Activated CD8-positive, alpha-beta T cell treated with anti-CD3 and anti-CD28 coated beads for 36 hours (primary cell): ENCODE results near the gene GNAS. TPM values are rescaled to one million over a fixed set of nuclear protein-coding genes. Genes with fewer than 3 reads are reported as not detected.
A peak's percentile ranks its signal among the peaks of the same experiment; 100 is the strongest.

Experiments used
- ATAC-seq: fragments of 200-7000 bp; cut with Tn5 transposase; one replicate; pipeline ENCODE4 v1.10.0; 2021; ENCODE audit warnings: mild to moderate bottlenecking, moderate library complexity
- CTCF ChIA-PET: fragments of 350-600 bp; sonication (Branson Sonifier 250); formaldehyde crosslinking; loops from one replicate; lab custom pipeline; 2021; ENCODE audit warnings: antibody characterized with exemption; lab: Charles Lee
- POLR2A ChIA-PET: fragments of 350-600 bp; sonication (Branson Sonifier 250); formaldehyde crosslinking; loops from one replicate; lab custom pipeline; 2021; ENCODE audit warnings: antibody characterized with exemption; lab: Charles Lee
- DNase-seq: peaks from one replicate; pipeline ENCODE4 v3.0.0-alpha.2; 2020
- H3K27ac Mint-ChIP-seq: one replicate; pipeline ENCODE4 v1.8.0; 2021; ENCODE audit warnings: mild to moderate bottlenecking, mixed read lengths
- H3K27me3 Mint-ChIP-seq: one replicate; pipeline ENCODE4 v1.8.0; 2021; ENCODE audit warnings: mixed read lengths
- H3K36me3 Mint-ChIP-seq: one replicate; pipeline ENCODE4 v1.8.0; 2021; ENCODE audit warnings: low read depth, mixed read lengths
- H3K4me1 Mint-ChIP-seq: one replicate; pipeline ENCODE4 v1.8.0; 2021; ENCODE audit warnings: low read depth, mixed read lengths
- H3K4me3 Mint-ChIP-seq: one replicate; pipeline ENCODE4 v1.8.0; 2021; ENCODE audit warnings: mild to moderate bottlenecking, moderate library complexity, mixed read lengths
- H3K9me3 Mint-ChIP-seq: one replicate; pipeline ENCODE4 v1.8.0; 2021; ENCODE audit warnings: mixed read lengths
- intact Hi-C: fragments of 100-400 bp; cut with micrococcal nuclease; formaldehyde crosslinking; loops from one replicate; pipeline ENCODE4 v1.10.0; 2022
- total RNA-seq, 2 experiments: library from RNA; stranded (reverse); gene quantifications; one replicate each; pipeline ENCODE4 v1.2.3, GENCODE V29; 2021
- TF ChIP-seq, protein P1 (sequence below): fragments of 200-600 bp; IDR thresholded peaks from one replicate; pipeline ENCODE4 v1.8.0; 2022; ENCODE audit warnings: antibody characterized with exemption, mild to moderate bottlenecking

Gene GNAS
- total RNA-seq, 2 experiments from 2014 or later: 703 to 723 TPM

DNA sequence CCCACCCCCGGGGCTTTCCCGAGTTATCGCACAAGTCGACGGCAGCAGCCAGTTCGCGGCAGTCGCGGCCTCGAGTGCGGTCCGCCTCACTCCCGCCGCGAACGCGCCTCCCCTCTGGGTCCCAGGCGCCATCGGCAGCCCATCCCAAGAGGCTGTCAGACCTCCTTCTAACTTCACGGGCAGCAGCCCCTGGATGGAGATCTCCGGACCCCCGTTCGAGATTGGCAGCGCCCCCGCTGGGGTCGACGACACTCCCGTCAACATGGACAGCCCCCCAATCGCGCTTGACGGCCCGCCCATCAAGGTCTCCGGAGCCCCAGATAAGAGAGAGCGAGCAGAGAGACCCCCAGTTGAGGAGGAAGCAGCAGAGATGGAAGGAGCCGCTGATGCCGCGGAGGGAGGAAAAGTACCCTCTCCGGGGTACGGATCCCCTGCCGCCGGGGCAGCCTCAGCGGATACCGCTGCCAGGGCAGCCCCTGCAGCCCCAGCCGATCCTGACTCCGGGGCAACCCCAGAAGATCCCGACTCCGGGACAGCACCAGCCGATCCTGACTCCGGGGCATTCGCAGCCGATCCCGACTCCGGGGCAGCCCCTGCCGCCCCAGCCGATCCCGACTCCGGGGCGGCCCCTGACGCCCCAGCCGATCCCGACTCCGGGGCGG is 1.6 kb downstream of the GNAS start:
- H3K27ac Mint-ChIP-seq: no peak overlapping the region

DNA sequence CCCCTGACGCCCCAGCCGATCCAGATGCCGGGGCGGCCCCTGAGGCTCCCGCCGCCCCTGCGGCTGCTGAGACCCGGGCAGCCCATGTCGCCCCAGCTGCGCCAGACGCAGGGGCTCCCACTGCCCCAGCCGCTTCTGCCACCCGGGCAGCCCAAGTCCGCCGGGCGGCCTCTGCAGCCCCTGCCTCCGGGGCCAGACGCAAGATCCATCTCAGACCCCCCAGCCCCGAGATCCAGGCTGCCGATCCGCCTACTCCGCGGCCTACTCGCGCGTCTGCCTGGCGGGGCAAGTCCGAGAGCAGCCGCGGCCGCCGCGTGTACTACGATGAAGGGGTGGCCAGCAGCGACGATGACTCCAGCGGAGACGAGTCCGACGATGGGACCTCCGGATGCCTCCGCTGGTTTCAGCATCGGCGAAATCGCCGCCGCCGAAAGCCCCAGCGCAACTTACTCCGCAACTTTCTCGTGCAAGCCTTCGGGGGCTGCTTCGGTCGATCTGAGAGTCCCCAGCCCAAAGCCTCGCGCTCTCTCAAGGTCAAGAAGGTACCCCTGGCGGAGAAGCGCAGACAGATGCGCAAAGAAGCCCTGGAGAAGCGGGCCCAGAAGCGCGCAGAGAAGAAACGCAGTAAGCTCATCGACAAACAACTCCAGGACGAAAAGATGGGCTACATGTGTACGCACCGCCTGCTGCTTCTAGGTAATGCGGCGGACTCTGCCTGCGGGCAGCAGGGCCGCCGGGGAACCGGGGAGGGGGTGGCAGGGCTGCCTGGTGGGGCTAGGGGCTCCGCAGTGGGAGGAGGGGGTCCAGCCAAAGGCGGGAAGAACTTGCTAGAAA is 2.3 kb downstream of the GNAS start:
- no peak for ATAC-seq
- Mint-ChIP-seq H3K27ac (no peak overlapping the region), H3K27me3 (peaks cover 37% of the 10 kb centered on the region), H3K4me3 (peak overlapping the region; percentile 21), H3K36me3 (no peaks in the 10 kb centered on the region), H3K4me1 (peaks cover 11% of the 10 kb centered on the region), H3K9me3 (no peaks in the 10 kb centered on the region)
- intact Hi-C loops: no loop called here
- ChIA-PET CTCF (no interaction called here), POLR2A (no interaction called here)
- no peak for DNase-seq
- TF ChIP-seq, protein P1, sequence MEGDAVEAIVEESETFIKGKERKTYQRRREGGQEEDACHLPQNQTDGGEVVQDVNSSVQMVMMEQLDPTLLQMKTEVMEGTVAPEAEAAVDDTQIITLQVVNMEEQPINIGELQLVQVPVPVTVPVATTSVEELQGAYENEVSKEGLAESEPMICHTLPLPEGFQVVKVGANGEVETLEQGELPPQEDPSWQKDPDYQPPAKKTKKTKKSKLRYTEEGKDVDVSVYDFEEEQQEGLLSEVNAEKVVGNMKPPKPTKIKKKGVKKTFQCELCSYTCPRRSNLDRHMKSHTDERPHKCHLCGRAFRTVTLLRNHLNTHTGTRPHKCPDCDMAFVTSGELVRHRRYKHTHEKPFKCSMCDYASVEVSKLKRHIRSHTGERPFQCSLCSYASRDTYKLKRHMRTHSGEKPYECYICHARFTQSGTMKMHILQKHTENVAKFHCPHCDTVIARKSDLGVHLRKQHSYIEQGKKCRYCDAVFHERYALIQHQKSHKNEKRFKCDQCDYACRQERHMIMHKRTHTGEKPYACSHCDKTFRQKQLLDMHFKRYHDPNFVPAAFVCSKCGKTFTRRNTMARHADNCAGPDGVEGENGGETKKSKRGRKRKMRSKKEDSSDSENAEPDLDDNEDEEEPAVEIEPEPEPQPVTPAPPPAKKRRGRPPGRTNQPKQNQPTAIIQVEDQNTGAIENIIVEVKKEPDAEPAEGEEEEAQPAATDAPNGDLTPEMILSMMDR: no peak

More for the DNA sequence above, 1.6 kb downstream of the GNAS start:
- Mint-ChIP-seq H3K9me3 (no peaks in the 10 kb centered on the region), H3K4me1 (peaks cover 16% of the 10 kb centered on the region), H3K27me3 (peaks cover 44% of the 10 kb centered on the region), H3K36me3 (no peaks in the 10 kb centered on the region), H3K4me3 (peak overlapping the region; percentile 55)
- POLR2A ChIA-PET: interaction anchor here (0.5 kb wide), 1 partner anchor 33 kb away, joined by 3 read pairs; no protein-coding TSS in a partner anchor
- ATAC-seq (no peak), DNase-seq (no peak)
- TF ChIP-seq, protein P1: no peak
- intact Hi-C loops: no loop called here
- CTCF ChIA-PET: interaction anchor here (1.4 to 2.2 kb wide), 2 partner anchors 10 to 16 kb away, joined by 3 to 7 read pairs; no protein-coding TSS in a partner anchor

GRCh38 chr20:58855506-58856389 is 3.2 kb downstream of the GNAS start:
- no peak for DNase-seq
- POLR2A ChIA-PET: no interaction called here
- CTCF ChIA-PET: no interaction called here
- TF ChIP-seq, protein P1: no peak
- no peak for ATAC-seq
- peaks cover 35% of the 10 kb centered on the region for H3K27me3 Mint-ChIP-seq
- H3K36me3 Mint-ChIP-seq: no peaks in the 10 kb centered on the region
- peaks cover 7% of the 10 kb centered on the region for H3K4me1 Mint-ChIP-seq
- intact Hi-C loops: no loop called here
- no peak overlapping the region for H3K27ac Mint-ChIP-seq
- H3K9me3 Mint-ChIP-seq: no peaks in the 10 kb centered on the region
- no peak overlapping the region for H3K4me3 Mint-ChIP-seq

DNA sequence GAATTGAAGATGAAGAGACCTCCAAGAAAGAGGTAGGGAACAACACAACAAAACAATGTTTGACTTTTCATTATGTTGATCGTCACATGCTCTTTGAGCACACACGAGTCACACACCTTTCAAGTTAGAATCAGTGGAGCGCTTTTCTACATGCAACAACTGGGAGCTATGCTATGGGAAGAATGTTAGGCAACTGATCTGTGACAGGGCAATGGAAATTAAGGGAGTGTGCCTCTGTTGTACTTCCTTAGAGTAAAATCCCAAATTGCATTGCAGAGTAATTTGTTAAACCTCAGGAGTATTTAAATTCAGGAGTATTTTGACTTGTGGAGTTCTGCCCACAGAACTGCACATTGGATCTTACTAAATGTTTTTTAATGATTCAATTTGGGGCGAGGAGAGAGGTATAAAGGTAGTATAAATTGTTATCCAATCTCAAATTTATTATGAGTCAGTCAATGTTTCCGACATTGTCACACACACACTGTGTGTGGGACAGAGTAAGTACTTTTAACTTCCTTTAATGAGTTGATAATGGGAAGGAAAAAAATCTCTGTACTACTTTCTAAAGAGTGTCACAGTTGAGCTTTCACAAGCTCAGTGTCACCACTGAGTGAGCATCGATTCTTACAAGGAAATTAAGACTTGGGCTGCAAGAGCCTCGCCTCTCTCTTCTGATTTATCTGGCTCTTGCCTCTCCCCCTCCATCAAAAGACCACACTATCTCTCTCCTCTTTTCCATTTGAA is 10.7 kb downstream of the GNAS start:
- Mint-ChIP-seq H3K36me3 (no peaks in the 10 kb centered on the region), H3K27me3 (peaks cover 19% of the 10 kb centered on the region), H3K4me1 (no peaks in the 10 kb centered on the region), H3K27ac (no peak overlapping the region), H3K4me3 (no peak overlapping the region), H3K9me3 (no peaks in the 10 kb centered on the region)
- ChIA-PET POLR2A (no interaction called here), CTCF (interaction anchor here (0.6 to 1.5 kb wide), 4 partner anchors 15 to 363 kb away, joined by 3 to 5 read pairs (median 4); no protein-coding TSS in a partner anchor)
- intact Hi-C loops: no loop called here
- TF ChIP-seq, protein P1: no peak
- DNase-seq (no peak), ATAC-seq (no peak)
